Measurements from ENCODE around the gene NCAM2.

- TF ChIP-seq CTCF (IDR thresholded peaks at IDR 0.05) (no peak), EP300 (IDR thresholded peaks at IDR 0.05; ENCODE audit: low read depth) (no peak), POLR2AphosphoS5 (IDR thresholded peaks at IDR 0.05) (no peak), POLR2A (IDR thresholded peaks at IDR 0.05) (no peak)
Observed at GRCh38 chr21:21367583-21367982, 369.4 kb downstream of the NCAM2 start.
